Measurements from ENCODE around the gene LRP4. TPM values are rescaled to one million over a fixed set of nuclear protein-coding genes. Genes with fewer than 3 reads are reported as not detected.

The LRP4 gene
- polyA plus RNA-seq, 3 donors, result not detected

DNA sequence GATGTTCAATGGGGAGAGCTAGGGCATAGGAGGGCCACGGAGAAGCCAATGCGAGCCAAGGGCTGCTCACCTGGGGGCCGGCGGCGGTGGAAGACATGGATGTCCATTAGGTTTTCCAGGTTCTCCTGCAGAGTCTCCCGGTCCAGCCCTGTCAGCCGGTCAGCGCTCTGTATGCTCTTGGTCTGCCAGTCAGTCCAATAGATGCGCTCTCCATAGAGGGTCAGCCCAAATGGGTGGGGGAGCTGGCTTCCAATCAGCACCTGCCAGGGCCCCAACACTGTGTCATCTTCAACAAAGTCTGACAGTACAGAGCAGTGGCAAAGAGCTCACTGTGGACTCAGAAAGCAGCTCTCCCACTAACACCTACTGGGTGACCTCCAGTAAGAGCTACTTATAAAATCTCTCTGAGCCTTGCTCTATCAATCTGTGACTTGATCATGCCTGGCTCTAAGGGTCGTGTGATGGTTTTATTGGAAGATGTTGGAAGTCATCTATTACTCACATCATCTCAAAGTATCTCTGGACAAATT, 39.2 kb downstream of the LRP4 start:
- TF ChIP-seq, protein P1, sequence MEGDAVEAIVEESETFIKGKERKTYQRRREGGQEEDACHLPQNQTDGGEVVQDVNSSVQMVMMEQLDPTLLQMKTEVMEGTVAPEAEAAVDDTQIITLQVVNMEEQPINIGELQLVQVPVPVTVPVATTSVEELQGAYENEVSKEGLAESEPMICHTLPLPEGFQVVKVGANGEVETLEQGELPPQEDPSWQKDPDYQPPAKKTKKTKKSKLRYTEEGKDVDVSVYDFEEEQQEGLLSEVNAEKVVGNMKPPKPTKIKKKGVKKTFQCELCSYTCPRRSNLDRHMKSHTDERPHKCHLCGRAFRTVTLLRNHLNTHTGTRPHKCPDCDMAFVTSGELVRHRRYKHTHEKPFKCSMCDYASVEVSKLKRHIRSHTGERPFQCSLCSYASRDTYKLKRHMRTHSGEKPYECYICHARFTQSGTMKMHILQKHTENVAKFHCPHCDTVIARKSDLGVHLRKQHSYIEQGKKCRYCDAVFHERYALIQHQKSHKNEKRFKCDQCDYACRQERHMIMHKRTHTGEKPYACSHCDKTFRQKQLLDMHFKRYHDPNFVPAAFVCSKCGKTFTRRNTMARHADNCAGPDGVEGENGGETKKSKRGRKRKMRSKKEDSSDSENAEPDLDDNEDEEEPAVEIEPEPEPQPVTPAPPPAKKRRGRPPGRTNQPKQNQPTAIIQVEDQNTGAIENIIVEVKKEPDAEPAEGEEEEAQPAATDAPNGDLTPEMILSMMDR (IDR thresholded peaks at IDR 0.05), result no peak
- H3K36me3 Mint-ChIP-seq, result no peaks in the 10 kb centered on the region
- Histone ChIP-seq H3K4me3 (replicated peaks in 1 of 3; ENCODE audit: low read depth in 2 of 3, low read length in 3 of 3) (no peak overlapping the region), H3K4me2 (replicated peaks; ENCODE audit: extremely low read depth, low read length, poor library complexity, severe bottlenecking) (no peak overlapping the region), H2AFZ (ENCODE audit: insufficient read depth, low read depth, low read length, poor library complexity, severe bottlenecking) (no peak overlapping the region), H3K79me2 (ENCODE audit: insufficient read depth, low read length) (no peaks in the 10 kb centered on the region), H3K36me3 (replicated peaks in 1 of 2; ENCODE audit: control insufficient read depth in 1 of 2, insufficient read depth in 2 of 2, low read length in 2 of 2) (no peaks in the 10 kb centered on the region), H4K20me1 (ENCODE audit: insufficient read depth, low read length) (no peaks in the 10 kb centered on the region), H3K4me1 (ENCODE audit: control insufficient read depth in 1 of 2, insufficient read depth in 2 of 2, low read length in 2 of 2) (no peaks in the 10 kb centered on the region), H3K9ac (ENCODE audit: insufficient read depth, low read length, poor library complexity, severe bottlenecking) (no peak overlapping the region), H3K9me3 (replicated peaks in 1 of 2; ENCODE audit: control insufficient read depth in 1 of 2, insufficient read depth in 1 of 2, low read length in 2 of 2) (no peaks in the 10 kb centered on the region), H3K27me3 (ENCODE audit: control insufficient read depth in 2 of 2, insufficient read depth in 2 of 2, low read length in 2 of 2) (no peaks in the 10 kb centered on the region), H3K27ac (ENCODE audit: low read depth in 1 of 2, low read length in 2 of 2) (no peak overlapping the region)
- H3K4me1 Mint-ChIP-seq, result no peaks in the 10 kb centered on the region
- WGBS (ENCODE audit: insufficient coverage), result 100% methylated on average over 6 of the region's 10 CpGs
- H3K4me3 Mint-ChIP-seq, result no peak overlapping the region
- H3K9me3 Mint-ChIP-seq, result peaks cover 0 to 3% (median 0%) of the 10 kb centered on the region in 7 donors
- H3K27ac Mint-ChIP-seq, result no peak overlapping the region
- no peak for DNase-seq
- intact Hi-C loops (cut with micrococcal nuclease), result no loop called here
- peaks cover 0 to 7% (median 7%) of the 10 kb centered on the region in 3 donors for H3K27me3 Mint-ChIP-seq (ENCODE audit: low read depth in 3 of 3)

DNA sequence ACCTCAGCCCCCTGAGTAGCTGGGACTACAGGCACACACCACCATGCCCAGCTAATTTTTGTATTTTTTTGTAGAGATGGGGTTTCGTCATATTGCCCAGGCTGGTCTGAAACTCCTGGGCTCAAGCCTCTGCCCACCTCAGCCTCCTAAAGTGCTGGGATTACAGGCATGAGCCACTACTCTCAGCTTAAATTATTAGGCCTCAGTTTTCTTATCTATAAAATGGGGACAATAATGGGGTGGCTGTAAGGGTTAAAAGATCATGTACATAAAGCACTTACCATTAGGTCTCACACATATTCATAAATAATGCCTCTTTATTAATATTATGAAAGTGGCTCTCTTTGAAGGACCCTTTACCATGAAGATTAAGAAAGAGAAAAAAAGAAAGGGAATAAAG, 40.8 kb downstream of the LRP4 start:
- H3K4me3 Mint-ChIP-seq, result no peak overlapping the region
- no peak for DNase-seq
- intact Hi-C loops (cut with micrococcal nuclease), result no loop called here

More for the DNA sequence above, 40.8 kb downstream of the LRP4 start:
- Histone ChIP-seq H3K36me3 (replicated peaks in 1 of 2; ENCODE audit: control insufficient read depth in 1 of 2, insufficient read depth in 2 of 2, low read length in 2 of 2) (no peaks in the 10 kb centered on the region), H4K20me1 (ENCODE audit: insufficient read depth, low read length) (no peaks in the 10 kb centered on the region), H3K4me1 (ENCODE audit: control insufficient read depth in 1 of 2, insufficient read depth in 2 of 2, low read length in 2 of 2) (no peaks in the 10 kb centered on the region), H3K27ac (ENCODE audit: low read depth in 1 of 2, low read length in 2 of 2) (no peak overlapping the region), H3K9ac (ENCODE audit: insufficient read depth, low read length, poor library complexity, severe bottlenecking) (no peak overlapping the region), H3K4me2 (replicated peaks; ENCODE audit: extremely low read depth, low read length, poor library complexity, severe bottlenecking) (no peak overlapping the region), H3K9me3 (replicated peaks in 1 of 2; ENCODE audit: control insufficient read depth in 1 of 2, insufficient read depth in 1 of 2, low read length in 2 of 2) (no peaks in the 10 kb centered on the region), H2AFZ (ENCODE audit: insufficient read depth, low read depth, low read length, poor library complexity, severe bottlenecking) (no peak overlapping the region), H3K27me3 (ENCODE audit: control insufficient read depth in 2 of 2, insufficient read depth in 2 of 2, low read length in 2 of 2) (no peaks in the 10 kb centered on the region), H3K4me3 (replicated peaks in 1 of 3; ENCODE audit: low read depth in 2 of 3, low read length in 3 of 3) (no peak overlapping the region), H3K79me2 (ENCODE audit: insufficient read depth, low read length) (no peaks in the 10 kb centered on the region)
- H3K4me1 Mint-ChIP-seq, result no peaks in the 10 kb centered on the region
- H3K36me3 Mint-ChIP-seq, result no peaks in the 10 kb centered on the region
- H3K9me3 Mint-ChIP-seq, result no peaks in the 10 kb centered on the region
- H3K27me3 Mint-ChIP-seq (ENCODE audit: low read depth in 3 of 3), result peaks cover 0 to 9% (median 7%) of the 10 kb centered on the region in 3 donors
- no peak overlapping the region for H3K27ac Mint-ChIP-seq
- TF ChIP-seq, protein P1 (IDR thresholded peaks at IDR 0.05), result no peak
- no CpG with 5 or more reads among the region's 1 CpG for WGBS (ENCODE audit: insufficient coverage)

Data from CD14-positive monocyte (primary cell).